ENCODE data around the gene CYSLTR2. TPM values are rescaled to one million over a fixed set of nuclear protein-coding genes. Genes with fewer than 3 reads are reported as not detected.

The CYSLTR2 gene
- total and polyA plus RNA-seq, 3 experiments from 2014 or later: 0.33 to 2.4 (median 2.2) TPM

DNA sequence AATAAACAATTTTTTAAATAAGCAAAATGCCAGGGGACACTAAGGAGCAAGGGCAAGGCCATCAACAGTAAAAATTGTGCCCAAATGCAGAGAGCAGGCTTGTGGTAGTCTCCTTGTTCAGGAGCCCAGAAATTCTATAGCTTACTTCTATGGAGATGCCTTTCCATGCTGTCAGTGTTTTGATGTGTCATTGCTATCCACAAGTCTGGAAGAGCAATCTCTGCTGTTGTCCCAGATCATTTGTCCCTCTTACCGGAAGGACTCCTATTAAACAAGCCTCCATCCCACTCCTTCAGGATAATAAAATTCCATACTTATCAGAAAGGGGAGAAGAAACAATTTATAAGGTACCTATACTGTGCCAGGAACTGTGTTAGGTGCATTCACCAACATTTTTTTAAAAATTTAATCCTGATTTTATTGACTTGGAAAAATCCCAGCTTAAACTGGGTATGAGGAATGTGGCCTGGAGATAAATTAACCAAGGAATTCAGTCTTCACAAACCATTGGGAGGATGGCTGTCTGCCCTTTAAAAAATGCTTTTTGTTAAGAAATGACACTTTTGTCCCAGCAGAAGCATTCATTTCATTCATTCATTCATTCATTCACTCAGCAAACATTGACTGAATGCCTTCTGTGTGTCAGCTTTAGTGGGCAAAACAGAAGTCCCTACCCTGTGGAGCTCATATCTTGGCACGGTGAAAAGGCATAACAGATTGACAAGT is 26.8 kb upstream of the CYSLTR2 start:
- CTCF ChIA-PET: no interaction called here
- Histone ChIP-seq H3K27me3 (ENCODE audit: insufficient read depth, low read length, poor library complexity, severe bottlenecking) (no peaks in the 10 kb centered on the region), H3K4me1 (ENCODE audit: insufficient read depth, low read length) (no peaks in the 10 kb centered on the region), H3K4me3 (ENCODE audit: low read length) (no peak overlapping the region), H3K36me3 (ENCODE audit: insufficient read depth, low read length) (no peaks in the 10 kb centered on the region), H3K9me3 (ENCODE audit: low read length) (no peaks in the 10 kb centered on the region), H3K27ac (ENCODE audit: low read depth, low read length) (peak overlapping the region; percentile 24)
- POLR2A ChIA-PET: no interaction called here
- no peaks in the 10 kb centered on the region for H3K4me1 Mint-ChIP-seq
- H3K27ac Mint-ChIP-seq: no peak overlapping the region
- H3K4me3 Mint-ChIP-seq: no peak overlapping the region
- no peaks in the 10 kb centered on the region for H3K36me3 Mint-ChIP-seq
- no peak for DNase-seq
- H3K27me3 Mint-ChIP-seq: no peaks in the 10 kb centered on the region
- peaks cover 0 to 6% (median 3%) of the 10 kb centered on the region in 5 donors for H3K9me3 Mint-ChIP-seq

DNA sequence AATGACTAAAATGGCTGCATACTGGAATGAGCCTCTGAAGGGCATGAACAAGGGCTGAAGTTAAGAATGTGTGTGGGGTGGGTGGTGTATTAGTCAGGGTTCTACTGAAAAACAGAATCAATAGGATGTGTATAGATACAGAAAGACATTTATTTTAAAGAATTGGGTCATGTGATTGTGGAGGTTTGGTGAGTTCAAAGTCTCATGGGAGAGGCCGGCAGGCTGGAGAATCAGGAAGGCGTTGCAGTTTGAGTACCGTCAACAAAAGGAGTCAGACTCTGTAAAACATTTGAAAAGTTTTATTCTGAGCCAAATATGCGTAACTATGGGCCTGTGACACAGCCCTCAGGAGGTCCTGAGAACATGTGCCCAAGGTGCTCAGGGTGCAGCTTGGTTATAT is 24.5 kb upstream of the CYSLTR2 start:
- H3K27ac ChIP-seq (ENCODE audit: low read depth, low read length): no peak overlapping the region
- H3K4me1 Mint-ChIP-seq: no peaks in the 10 kb centered on the region
- no peak for DNase-seq
- H3K27ac Mint-ChIP-seq: no peak overlapping the region
- H3K27me3 ChIP-seq (ENCODE audit: insufficient read depth, low read length, poor library complexity, severe bottlenecking): no peaks in the 10 kb centered on the region
- H3K9me3 Mint-ChIP-seq: peaks cover 2 to 11% (median 11%) of the 10 kb centered on the region in 5 donors
- H3K4me3 Mint-ChIP-seq: no peak overlapping the region
- no peaks in the 10 kb centered on the region for H3K9me3 ChIP-seq (ENCODE audit: low read length)
- H3K4me3 ChIP-seq (ENCODE audit: low read length): no peak overlapping the region
- H3K4me1 ChIP-seq (ENCODE audit: insufficient read depth, low read length): no peaks in the 10 kb centered on the region
- POLR2A ChIA-PET: no interaction called here
- H3K36me3 ChIP-seq (ENCODE audit: insufficient read depth, low read length): no peaks in the 10 kb centered on the region
- peaks cover 0 to under 1% (median under 1%) of the 10 kb centered on the region in 3 donors for H3K36me3 Mint-ChIP-seq
- CTCF ChIA-PET: no interaction called here
- no peaks in the 10 kb centered on the region for H3K27me3 Mint-ChIP-seq

DNA sequence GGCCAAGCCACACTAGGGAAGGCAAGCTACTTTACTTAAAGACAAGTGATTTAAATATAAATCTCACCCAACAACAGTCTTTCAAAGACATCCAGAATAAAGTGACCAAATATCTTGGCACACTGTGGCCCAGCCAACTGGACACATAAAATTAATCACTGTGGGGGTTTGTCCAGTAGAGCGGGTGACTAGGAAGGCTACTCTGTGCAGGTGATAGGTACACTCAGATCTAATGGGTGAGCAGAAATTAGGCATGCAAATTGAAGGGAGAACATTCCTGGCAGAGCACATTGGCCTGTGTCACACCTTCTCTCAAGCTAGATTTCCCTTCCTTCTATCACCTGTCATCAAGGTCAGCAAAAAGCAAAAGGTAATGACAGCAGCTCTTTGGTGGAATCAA is 23.4 kb upstream of the CYSLTR2 start:
- Mint-ChIP-seq H3K9me3 (peaks cover 9 to 21% (median 20%) of the 10 kb centered on the region in 5 donors), H3K36me3 (peaks cover 0 to 8% (median 5%) of the 10 kb centered on the region in 3 donors), H3K27me3 (no peaks in the 10 kb centered on the region), H3K4me1 (no peaks in the 10 kb centered on the region), H3K27ac (no peak overlapping the region), H3K4me3 (no peak overlapping the region)
- Histone ChIP-seq H3K9me3 (ENCODE audit: low read length) (peaks cover 7% of the 10 kb centered on the region), H3K4me1 (ENCODE audit: insufficient read depth, low read length) (no peaks in the 10 kb centered on the region), H3K27ac (ENCODE audit: low read depth, low read length) (no peak overlapping the region), H3K27me3 (ENCODE audit: insufficient read depth, low read length, poor library complexity, severe bottlenecking) (no peaks in the 10 kb centered on the region), H3K4me3 (ENCODE audit: low read length) (no peak overlapping the region), H3K36me3 (ENCODE audit: insufficient read depth, low read length) (no peaks in the 10 kb centered on the region)
- CTCF ChIA-PET: no interaction called here
- POLR2A ChIA-PET: no interaction called here
- no peak for DNase-seq

DNA sequence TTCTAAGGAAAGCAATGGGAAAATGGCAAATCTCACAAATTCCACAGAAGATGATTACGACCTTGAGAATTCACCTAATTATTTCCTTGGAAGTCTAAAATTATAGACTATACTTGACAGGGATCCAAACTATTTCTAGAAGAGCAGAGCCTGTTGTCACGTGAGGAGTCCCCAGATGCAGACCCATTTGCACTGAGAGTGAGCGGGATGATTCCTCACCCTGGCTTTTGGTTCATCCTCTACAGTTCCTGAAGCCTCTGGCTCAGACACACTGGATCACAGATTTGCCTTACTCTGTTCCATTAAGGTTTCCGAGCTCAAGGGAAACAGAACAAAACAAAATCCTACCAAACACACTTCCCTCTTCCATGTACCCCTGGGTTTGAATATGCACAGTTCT is 23.0 kb upstream of the CYSLTR2 start:
- POLR2A ChIA-PET: no interaction called here
- peaks cover 9 to 22% (median 21%) of the 10 kb centered on the region in 5 donors for H3K9me3 Mint-ChIP-seq
- Histone ChIP-seq H3K27me3 (ENCODE audit: insufficient read depth, low read length, poor library complexity, severe bottlenecking) (no peaks in the 10 kb centered on the region), H3K4me3 (ENCODE audit: low read length) (no peak overlapping the region), H3K27ac (ENCODE audit: low read depth, low read length) (no peak overlapping the region), H3K9me3 (ENCODE audit: low read length) (peaks cover 7% of the 10 kb centered on the region), H3K36me3 (ENCODE audit: insufficient read depth, low read length) (no peaks in the 10 kb centered on the region), H3K4me1 (ENCODE audit: insufficient read depth, low read length) (no peaks in the 10 kb centered on the region)
- CTCF ChIA-PET: no interaction called here
- H3K27ac Mint-ChIP-seq: no peak overlapping the region
- peaks cover 0 to 8% (median 5%) of the 10 kb centered on the region in 3 donors for H3K36me3 Mint-ChIP-seq
- H3K4me3 Mint-ChIP-seq: no peak overlapping the region
- no peaks in the 10 kb centered on the region for H3K27me3 Mint-ChIP-seq
- DNase-seq: no peak
- no peaks in the 10 kb centered on the region for H3K4me1 Mint-ChIP-seq

DNA sequence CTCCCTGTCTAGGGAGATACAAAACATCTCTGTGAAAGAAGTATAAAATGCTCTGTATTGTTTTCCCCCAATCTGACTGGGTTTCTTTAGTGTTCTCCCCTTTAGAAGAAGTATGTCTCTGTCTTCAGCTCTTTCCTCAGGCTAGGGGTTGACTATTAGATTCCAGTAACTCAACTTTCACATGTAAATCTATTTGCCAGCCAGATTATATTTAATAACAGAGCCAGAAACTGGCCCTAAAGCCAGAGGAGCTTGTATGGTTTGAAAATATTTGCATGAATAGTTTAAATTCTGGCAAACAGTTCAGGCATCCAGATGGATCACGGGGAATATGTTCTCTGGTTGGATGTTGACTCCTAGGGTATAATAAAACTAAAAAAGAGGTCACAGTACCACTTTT is 22.3 kb upstream of the CYSLTR2 start:
- Histone ChIP-seq H3K4me1 (ENCODE audit: insufficient read depth, low read length) (no peaks in the 10 kb centered on the region), H3K9me3 (ENCODE audit: low read length) (peaks cover 12% of the 10 kb centered on the region), H3K4me3 (ENCODE audit: low read length) (no peak overlapping the region), H3K36me3 (ENCODE audit: insufficient read depth, low read length) (no peaks in the 10 kb centered on the region), H3K27me3 (ENCODE audit: insufficient read depth, low read length, poor library complexity, severe bottlenecking) (no peaks in the 10 kb centered on the region), H3K27ac (ENCODE audit: low read depth, low read length) (no peak overlapping the region)
- H3K27ac Mint-ChIP-seq: no peak overlapping the region
- ChIA-PET CTCF (no interaction called here), POLR2A (no interaction called here)
- no peak for DNase-seq
- H3K36me3 Mint-ChIP-seq: peaks cover 0 to 13% (median 5%) of the 10 kb centered on the region in 3 donors
- H3K27me3 Mint-ChIP-seq: peaks cover 0 to 3% of the 10 kb centered on the region in 2 donors
- H3K9me3 Mint-ChIP-seq: peaks cover 14 to 28% (median 27%) of the 10 kb centered on the region in 5 donors
- no peaks in the 10 kb centered on the region for H3K4me1 Mint-ChIP-seq
- no peak overlapping the region for H3K4me3 Mint-ChIP-seq

DNA sequence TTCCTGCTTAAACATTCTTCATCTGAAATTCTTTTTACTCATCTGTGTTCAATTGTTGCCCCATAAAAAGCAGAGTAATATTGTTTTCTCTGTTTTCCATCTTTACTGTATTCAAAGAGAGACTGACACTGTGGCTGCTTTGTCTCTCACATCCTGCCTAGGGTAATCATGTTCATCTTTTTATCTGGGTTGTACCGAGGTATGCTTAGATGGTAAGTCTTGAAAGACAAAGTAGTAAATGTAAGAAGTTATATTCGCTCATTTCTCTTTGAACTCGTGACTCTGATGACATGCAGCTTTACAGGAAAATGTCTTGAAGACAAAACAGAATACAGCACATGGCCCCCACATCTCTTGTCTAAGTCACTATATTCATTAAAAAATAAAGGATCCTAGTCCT is 20.0 kb upstream of the CYSLTR2 start:
- Histone ChIP-seq H3K4me3 (ENCODE audit: low read length) (no peak overlapping the region), H3K36me3 (ENCODE audit: insufficient read depth, low read length) (no peaks in the 10 kb centered on the region), H3K27me3 (ENCODE audit: insufficient read depth, low read length, poor library complexity, severe bottlenecking) (no peaks in the 10 kb centered on the region), H3K4me1 (ENCODE audit: insufficient read depth, low read length) (no peaks in the 10 kb centered on the region), H3K9me3 (ENCODE audit: low read length) (peaks cover 14% of the 10 kb centered on the region), H3K27ac (ENCODE audit: low read depth, low read length) (no peak overlapping the region)
- DNase-seq: peak in 1 of 5 donors; percentile 7
- ChIA-PET POLR2A (no interaction called here), CTCF (interaction anchor here (1.4 kb wide), 1 partner anchor 14 kb away, joined by 3 read pairs; no protein-coding TSS in a partner anchor)
- Mint-ChIP-seq H3K27ac (no peak overlapping the region), H3K27me3 (peaks cover 8 to 10% of the 10 kb centered on the region in 2 donors), H3K4me1 (no peaks in the 10 kb centered on the region), H3K36me3 (peaks cover 2 to 21% (median 5%) of the 10 kb centered on the region in 3 donors), H3K9me3 (peaks cover 19 to 40% (median 38%) of the 10 kb centered on the region in 5 donors), H3K4me3 (no peak overlapping the region)

DNA sequence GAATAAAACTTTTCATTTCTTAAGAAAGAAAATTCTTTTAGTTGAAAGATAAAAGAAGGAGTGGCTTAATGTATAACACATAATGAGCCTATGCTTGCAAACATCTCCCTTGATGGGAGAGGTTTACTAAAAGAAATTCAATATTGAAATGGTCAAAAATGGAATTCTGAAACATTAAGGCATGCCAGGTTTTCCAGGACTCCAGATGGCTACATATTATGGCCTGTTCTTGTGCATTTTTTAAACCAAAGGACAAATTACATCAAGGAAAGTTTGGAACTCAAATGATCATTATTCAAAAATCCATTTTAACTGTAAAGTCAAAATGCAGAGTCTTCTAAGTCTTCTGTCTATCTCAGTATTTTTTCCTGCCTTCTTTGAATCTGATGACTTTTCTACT is 19.1 kb upstream of the CYSLTR2 start:
- H3K9me3 Mint-ChIP-seq: peaks cover 19 to 40% (median 38%) of the 10 kb centered on the region in 5 donors
- Histone ChIP-seq H3K36me3 (ENCODE audit: insufficient read depth, low read length) (no peaks in the 10 kb centered on the region), H3K4me3 (ENCODE audit: low read length) (no peak overlapping the region), H3K27me3 (ENCODE audit: insufficient read depth, low read length, poor library complexity, severe bottlenecking) (no peaks in the 10 kb centered on the region), H3K9me3 (ENCODE audit: low read length) (peaks cover 14% of the 10 kb centered on the region), H3K4me1 (ENCODE audit: insufficient read depth, low read length) (no peaks in the 10 kb centered on the region), H3K27ac (ENCODE audit: low read depth, low read length) (no peak overlapping the region)
- ChIA-PET CTCF (no interaction called here), POLR2A (no interaction called here)
- peaks cover 8 to 16% of the 10 kb centered on the region in 2 donors for H3K27me3 Mint-ChIP-seq
- peaks cover 2 to 21% (median 5%) of the 10 kb centered on the region in 3 donors for H3K36me3 Mint-ChIP-seq
- no peak overlapping the region for H3K27ac Mint-ChIP-seq
- DNase-seq: no peak
- no peak overlapping the region for H3K4me3 Mint-ChIP-seq
- no peaks in the 10 kb centered on the region for H3K4me1 Mint-ChIP-seq

DNA sequence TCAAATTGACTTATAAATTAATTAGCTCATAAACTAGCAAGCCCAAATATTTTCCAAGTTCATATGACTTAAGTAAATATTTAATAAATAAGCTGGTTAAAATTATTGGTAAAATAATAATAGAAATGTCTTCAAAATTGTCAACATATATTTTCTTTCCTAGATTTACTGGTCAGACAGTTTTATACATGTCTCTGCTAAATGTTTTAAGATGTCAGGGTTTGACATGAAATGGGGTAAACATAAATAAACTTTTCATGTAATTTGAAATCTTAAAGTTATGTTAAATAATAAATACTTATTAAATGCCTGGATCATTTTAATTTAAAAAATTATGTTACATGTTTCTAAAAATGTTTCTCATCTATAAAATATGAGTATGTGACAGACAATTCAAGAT is 18.3 kb upstream of the CYSLTR2 start:
- Histone ChIP-seq H3K4me3 (ENCODE audit: low read length) (no peak overlapping the region), H3K36me3 (ENCODE audit: insufficient read depth, low read length) (no peaks in the 10 kb centered on the region), H3K4me1 (ENCODE audit: insufficient read depth, low read length) (no peaks in the 10 kb centered on the region), H3K9me3 (ENCODE audit: low read length) (peaks cover 14% of the 10 kb centered on the region), H3K27ac (ENCODE audit: low read depth, low read length) (no peak overlapping the region), H3K27me3 (ENCODE audit: insufficient read depth, low read length, poor library complexity, severe bottlenecking) (no peaks in the 10 kb centered on the region)
- ChIA-PET CTCF (no interaction called here), POLR2A (no interaction called here)
- Mint-ChIP-seq H3K36me3 (peaks cover 2 to 21% (median 5%) of the 10 kb centered on the region in 3 donors), H3K4me1 (no peaks in the 10 kb centered on the region), H3K9me3 (peaks cover 19 to 40% (median 38%) of the 10 kb centered on the region in 5 donors), H3K27ac (no peak overlapping the region), H3K27me3 (peaks cover 8 to 16% of the 10 kb centered on the region in 2 donors), H3K4me3 (no peak overlapping the region)
- no peak for DNase-seq
